Mucosa of rectum (tissue), 2 donors: ENCODE data around the gene CTIF.
A peak's percentile ranks its signal among the peaks of the same experiment; 100 is the strongest.

Source experiments
- H3K27ac ChIP-seq, 2 donors: one replicate each; pipeline ENCODE4 v1.7.0; 2013; ENCODE audit warnings: inconsistent platforms in 2 of 2, low read depth in 2 of 2, low read length in 2 of 2
- H3K27me3 ChIP-seq, 2 donors: one replicate each; pipeline ENCODE4 v1.7.0; 2013; ENCODE audit warnings: low read length in 2 of 2; ENCODE audit not compliant: control insufficient read depth in 2 of 2, insufficient read depth in 2 of 2
- H3K36me3 ChIP-seq, 2 donors: one replicate each; pipeline ENCODE4 v1.7.0; 2013; ENCODE audit warnings: low read length in 2 of 2; ENCODE audit not compliant: control insufficient read depth in 2 of 2, insufficient read depth in 2 of 2
- H3K4me1 ChIP-seq, 2 donors: one replicate each; pipeline ENCODE4 v1.7.0; 2013; ENCODE audit warnings: low read length in 2 of 2, mild to moderate bottlenecking in 1 of 2; ENCODE audit not compliant: control insufficient read depth in 2 of 2, insufficient read depth in 2 of 2
- H3K4me3 ChIP-seq, 2 donors: one replicate each; pipeline ENCODE4 v1.7.0; 2013; ENCODE audit warnings: low read length in 2 of 2
- H3K9ac ChIP-seq, 2 donors: one replicate each; pipeline ENCODE4 v1.7.0; 2013; ENCODE audit warnings: low read length in 2 of 2, low read depth in 1 of 2, mild to moderate bottlenecking in 1 of 2
- H3K9me3 ChIP-seq, 2 donors: one replicate each; pipeline ENCODE4 v1.7.0; 2013; ENCODE audit warnings: low read length in 2 of 2; ENCODE audit not compliant: control insufficient read depth in 2 of 2
- donor health status: healthy.
- donor health status: Normal muscosa, but diverticular disease.

Gene CTIF

GRCh38 chr18:48795696-48796095 is 256.9 kb downstream of the CTIF start:
- H3K27ac ChIP-seq, result no peak overlapping the region
- no peaks in the 10 kb centered on the region for H3K9me3 ChIP-seq
- peaks cover 0 to 6% of the 10 kb centered on the region in 2 donors for H3K4me1 ChIP-seq
- H3K27me3 ChIP-seq, result no peaks in the 10 kb centered on the region
- H3K4me3 ChIP-seq, result no peak overlapping the region
- H3K9ac ChIP-seq, result no peak overlapping the region
- no peaks in the 10 kb centered on the region for H3K36me3 ChIP-seq

- no peak overlapping the region for H3K4me3 ChIP-seq
- no peaks in the 10 kb centered on the region for H3K9me3 ChIP-seq
- no peaks in the 10 kb centered on the region for H3K36me3 ChIP-seq
- no peak overlapping the region for H3K27ac ChIP-seq
- no peak overlapping the region for H3K9ac ChIP-seq
- H3K4me1 ChIP-seq, result peaks cover 2 to 12% of the 10 kb centered on the region in 2 donors
- H3K27me3 ChIP-seq, result no peaks in the 10 kb centered on the region
These were observed 257.8 kb downstream of the CTIF start for GRCh38 chr18:48796491-48797205.

GRCh38 chr18:48797841-48798255 is 259.0 kb downstream of the CTIF start:
- H3K9ac ChIP-seq, result no peak overlapping the region
- H3K27me3 ChIP-seq, result no peaks in the 10 kb centered on the region
- no peaks in the 10 kb centered on the region for H3K9me3 ChIP-seq
- H3K36me3 ChIP-seq, result no peaks in the 10 kb centered on the region
- no peak overlapping the region for H3K4me3 ChIP-seq
- H3K27ac ChIP-seq, result no peak overlapping the region
- H3K4me1 ChIP-seq, result peaks cover 11 to 21% of the 10 kb centered on the region in 2 donors

- no peak overlapping the region for H3K4me3 ChIP-seq
- H3K9ac ChIP-seq, result no peak overlapping the region
- H3K27ac ChIP-seq, result no peak overlapping the region
- H3K36me3 ChIP-seq, result no peaks in the 10 kb centered on the region
- no peaks in the 10 kb centered on the region for H3K9me3 ChIP-seq
- no peaks in the 10 kb centered on the region for H3K27me3 ChIP-seq
- peaks cover 11 to 21% of the 10 kb centered on the region in 2 donors for H3K4me1 ChIP-seq
These were observed 259.8 kb downstream of the CTIF start for GRCh38 chr18:48798334-48799245.

GRCh38 chr18:48799724-48800315 is 261.0 kb downstream of the CTIF start:
- Histone ChIP-seq H3K36me3 (no peaks in the 10 kb centered on the region), H3K27me3 (no peaks in the 10 kb centered on the region), H3K4me1 (peaks cover 11 to 21% of the 10 kb centered on the region in 2 donors), H3K4me3 (no peak overlapping the region), H3K9me3 (no peaks in the 10 kb centered on the region), H3K9ac (no peak overlapping the region), H3K27ac (no peak overlapping the region)

DNA sequence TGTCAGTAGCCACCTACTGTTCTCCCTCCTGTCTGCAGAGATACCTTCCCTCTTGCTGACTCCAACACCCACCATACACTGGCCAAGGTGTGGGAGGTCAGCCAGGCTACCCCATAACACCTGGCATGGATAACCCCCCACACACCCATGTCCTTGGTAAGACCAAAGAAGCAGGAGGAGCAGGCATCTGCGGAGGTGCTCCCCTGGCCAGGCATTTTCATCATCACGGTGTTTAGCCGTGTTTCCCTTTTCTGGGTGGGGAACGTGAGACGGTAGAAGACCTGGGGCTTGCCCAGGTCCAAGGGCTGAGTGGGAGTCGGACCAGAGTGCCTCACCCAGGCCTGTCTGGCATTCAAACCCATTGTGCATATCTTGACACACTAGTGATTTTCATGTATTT is 261.6 kb downstream of the CTIF start:
- Histone ChIP-seq H3K27me3 (no peaks in the 10 kb centered on the region), H3K4me3 (no peak overlapping the region), H3K4me1 (peaks cover 11 to 21% of the 10 kb centered on the region in 2 donors), H3K27ac (no peak overlapping the region), H3K36me3 (no peaks in the 10 kb centered on the region), H3K9ac (no peak overlapping the region), H3K9me3 (no peaks in the 10 kb centered on the region)

DNA sequence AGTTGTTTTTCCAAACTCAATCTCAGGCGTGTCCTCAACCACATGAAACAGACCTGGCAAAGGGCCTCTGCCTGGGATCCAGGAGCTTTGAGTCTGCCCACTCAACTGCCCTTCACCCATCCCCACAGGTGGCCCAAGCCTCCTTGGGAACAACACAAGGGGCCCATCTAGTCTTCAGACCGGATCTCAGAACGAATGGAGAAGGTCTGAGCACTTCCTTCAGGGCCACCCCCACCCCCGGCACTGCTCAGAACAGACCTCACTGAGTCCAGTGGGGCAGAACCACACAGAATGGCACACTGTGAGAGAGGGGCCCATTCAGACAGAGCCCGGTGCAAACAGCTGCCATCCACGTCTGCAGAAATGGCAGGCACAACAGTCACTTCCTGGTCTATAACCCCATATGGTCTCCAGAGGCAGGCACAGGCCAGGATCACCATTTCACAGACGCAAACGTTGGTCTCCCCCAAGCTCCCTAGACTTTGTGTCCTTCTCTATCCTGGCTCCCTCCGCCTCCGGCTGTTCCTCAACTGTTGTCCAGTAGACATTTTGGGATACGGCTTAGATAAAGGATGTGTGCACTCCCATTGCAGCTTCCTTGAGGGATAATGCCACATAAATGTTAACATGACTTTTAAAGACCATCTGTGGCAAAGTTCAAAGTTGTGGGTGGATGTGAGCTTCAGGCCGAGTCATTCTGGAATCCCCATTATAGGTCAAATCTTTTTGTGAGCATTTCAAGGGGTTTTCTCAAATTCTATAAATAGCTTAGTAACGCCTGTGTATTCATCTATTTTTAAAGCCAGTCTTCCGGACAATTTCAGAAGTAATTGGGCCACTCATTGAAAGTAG is 262.3 kb downstream of the CTIF start:
- Histone ChIP-seq H3K36me3 (no peaks in the 10 kb centered on the region), H3K4me1 (peaks cover 11 to 21% of the 10 kb centered on the region in 2 donors)

DNA sequence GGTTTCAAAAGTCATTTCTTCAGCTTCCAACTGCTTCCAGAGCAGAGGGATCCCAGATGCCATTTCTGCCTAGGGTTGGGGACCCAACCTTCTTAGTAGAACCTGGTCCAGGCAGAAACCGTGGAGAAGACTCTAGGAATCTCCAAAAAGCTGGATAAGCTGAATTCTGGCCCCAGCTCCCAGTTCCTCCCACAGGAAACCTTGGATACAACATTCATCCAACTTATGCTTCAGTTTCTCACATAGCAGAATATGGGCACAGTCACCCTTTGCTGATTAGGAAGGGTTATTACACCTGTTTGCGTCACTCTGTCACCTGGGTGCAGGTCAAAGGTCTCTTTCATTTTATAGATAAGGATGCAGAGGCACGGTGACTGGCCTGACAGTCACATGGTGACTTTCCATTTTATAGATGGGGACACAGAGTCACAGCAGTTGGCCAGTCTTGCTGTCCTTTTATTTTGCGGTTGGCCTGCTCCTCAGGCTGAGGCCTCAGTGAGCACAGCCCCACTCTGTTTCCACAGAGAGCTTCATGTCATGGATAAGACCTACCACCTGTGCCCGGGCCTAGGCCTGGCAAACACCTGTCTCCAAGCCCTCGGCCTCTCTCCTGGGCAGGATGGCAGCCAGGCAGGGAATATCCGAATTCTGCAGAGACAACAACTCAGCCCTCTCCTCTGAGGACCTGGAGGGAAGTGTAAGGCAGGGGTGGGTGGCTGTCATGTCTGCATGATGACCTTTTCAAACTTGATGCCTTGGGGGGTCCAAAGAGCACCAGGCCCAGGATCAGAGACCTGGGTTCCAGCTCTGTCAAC is 263.1 kb downstream of the CTIF start:
- H3K27ac ChIP-seq, result peak overlapping the region; percentile 60 to 67

More for the DNA sequence above, 262.3 kb downstream of the CTIF start:
- Histone ChIP-seq H3K27ac (peak overlapping the region; percentile 60 to 67), H3K9ac (no peak overlapping the region), H3K27me3 (no peaks in the 10 kb centered on the region), H3K9me3 (no peaks in the 10 kb centered on the region), H3K4me3 (no peak overlapping the region)

More for the DNA sequence above, 263.1 kb downstream of the CTIF start:
- Histone ChIP-seq H3K9me3 (no peaks in the 10 kb centered on the region), H3K4me1 (peaks cover 13 to 21% of the 10 kb centered on the region in 2 donors), H3K9ac (no peak overlapping the region), H3K27me3 (no peaks in the 10 kb centered on the region), H3K36me3 (no peaks in the 10 kb centered on the region), H3K4me3 (no peak overlapping the region)
